Astrocyte (in vitro differentiated cells and primary cell): Measurements from ENCODE around the gene ZNG1A.
"Not testable (repeated sequence)": the region's sequence is repeated elsewhere in the genome, so short reads cannot be mapped to it uniquely, and the experiment has no call there.

Source experiments
- CTCF ChIP-seq: IDR thresholded peaks from 2 replicates; pipeline ENCODE4 v1.5.1; 2011; ENCODE audit warnings: low read depth, mild to moderate bottlenecking, inconsistent platforms, low read length, moderate library complexity; ENCODE audit not compliant: insufficient read depth
- EZH2 ChIP-seq: IDR thresholded peaks from 2 replicates; pipeline ENCODE4 v1.6.1; 2012; ENCODE audit warnings: mild to moderate bottlenecking, low read length, inconsistent platforms; ENCODE audit not compliant: insufficient read depth

DNA sequence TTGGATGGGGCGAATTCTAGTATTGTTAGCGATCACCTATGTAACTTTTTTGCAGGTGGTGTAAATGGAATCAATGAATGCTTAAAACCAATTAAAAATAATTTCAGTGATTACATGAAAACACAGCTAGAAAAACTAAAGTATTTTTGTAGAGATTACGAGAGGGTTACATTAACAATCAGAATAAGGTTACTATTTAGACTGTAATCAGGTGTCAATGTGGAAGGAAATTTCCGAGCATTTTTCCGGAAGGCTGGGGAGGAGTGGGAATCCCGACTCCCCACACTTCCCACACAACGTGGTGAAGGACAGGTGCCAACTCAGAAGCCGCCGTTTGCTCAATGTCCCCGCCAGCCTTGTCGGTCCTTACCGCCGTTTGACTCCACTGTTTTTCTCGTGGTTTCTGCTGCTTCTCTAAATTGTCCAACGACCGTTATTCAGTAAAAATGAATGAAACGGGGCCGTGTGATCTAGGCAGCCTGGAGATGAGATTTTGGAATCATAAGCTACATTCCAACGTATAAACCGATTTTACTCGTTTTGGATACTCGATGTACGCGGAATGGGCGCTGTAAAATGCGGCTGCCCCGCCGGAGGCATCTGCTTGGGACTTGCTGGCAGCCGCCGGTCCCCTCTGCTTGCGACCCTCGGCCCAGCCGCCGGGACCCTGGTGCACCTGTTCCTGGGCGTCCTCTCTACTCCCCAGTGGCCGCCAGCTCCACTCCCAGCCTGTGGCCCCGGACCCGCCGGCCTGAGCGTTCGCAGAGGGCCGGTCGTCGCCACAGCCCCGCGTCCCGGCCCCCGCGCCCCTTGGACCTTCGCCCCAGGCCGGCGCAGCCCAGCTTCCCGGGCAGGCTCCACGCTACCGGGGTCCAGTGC lies 66.0 kb downstream of the ZNG1A start:
- peak; percentile 48 for TF ChIP-seq EZH2
- TF ChIP-seq CTCF = not testable (repeated sequence)
